ENCODE data around the gene ZBTB8OS. TPM values are rescaled to one million over a fixed set of nuclear protein-coding genes. Genes with fewer than 3 reads are reported as not detected.

ZBTB8OS gene
- total RNA-seq, 1 experiment from 2014 or later = 85.2 TPM

- Histone ChIP-seq H3K4me2 (ENCODE audit: low read length) (no peak overlapping the region), H3K9ac (ENCODE audit: low read length) (no peak overlapping the region), H3K4me1 (ENCODE audit: insufficient read depth, low read length) (no peaks in the 10 kb centered on the region), H3K4me3 (ENCODE audit: low read length) (no peak overlapping the region), H3F3A (ENCODE audit: low read length, unreplicated experiment) (no peaks in the 10 kb centered on the region), H3K9me3 (ENCODE audit: low read length) (no peaks in the 10 kb centered on the region), H3K36me3 (ENCODE audit: low read depth, low read length) (peaks cover under 1% of the 10 kb centered on the region), H3K27me3 (ENCODE audit: low read length) (no peaks in the 10 kb centered on the region), H3K79me2 (ENCODE audit: low read length) (no peaks in the 10 kb centered on the region), H4K20me1 (ENCODE audit: low read length) (no peaks in the 10 kb centered on the region), H2AFZ (ENCODE audit: low read length) (no peak overlapping the region), H3K27ac (ENCODE audit: low read length) (no peak overlapping the region), H3K9me2 (replicated peaks; ENCODE audit: low read length) (no peaks in the 10 kb centered on the region)
- ChIA-PET POLR2A (ENCODE audit: unreplicated experiment) (no interaction called here), CTCF (no interaction called here)
- intact Hi-C loops (cut with micrococcal nuclease) = no loop called here
- no peak for TF ChIP-seq EZH2 (IDR thresholded peaks at IDR 0.05; ENCODE audit: low read length, unreplicated experiment)
- no peak for TF ChIP-seq EZH2phosphoT487 (IDR thresholded peaks at IDR 0.05; ENCODE audit: borderline replicate concordance, low read length)
- BruUV-seq (replicated peaks) = no TSS peak
- ATAC-seq (no peak), DNase-seq (no peak)
Measured at GRCh38 chr1:32622205-32622604, 28.1 kb downstream of the ZBTB8OS start.

GRCh38 chr1:32619701-32620485 lies 30.5 kb downstream of the ZBTB8OS start:
- Histone ChIP-seq H3K4me2 (ENCODE audit: low read length) (no peak overlapping the region), H2AFZ (ENCODE audit: low read length) (no peak overlapping the region), H4K20me1 (ENCODE audit: low read length) (no peaks in the 10 kb centered on the region), H3K9me3 (ENCODE audit: low read length) (no peaks in the 10 kb centered on the region), H3F3A (ENCODE audit: low read length, unreplicated experiment) (no peaks in the 10 kb centered on the region), H3K79me2 (ENCODE audit: low read length) (no peaks in the 10 kb centered on the region), H3K27me3 (ENCODE audit: low read length) (no peaks in the 10 kb centered on the region), H3K27ac (ENCODE audit: low read length) (no peak overlapping the region), H3K4me3 (ENCODE audit: low read length) (no peak overlapping the region), H3K36me3 (ENCODE audit: low read depth, low read length) (no peaks in the 10 kb centered on the region; the same call in none of the 2 replicates), H3K9me2 (replicated peaks; ENCODE audit: low read length) (no peaks in the 10 kb centered on the region), H3K9ac (ENCODE audit: low read length) (no peak overlapping the region), H3K4me1 (ENCODE audit: insufficient read depth, low read length) (no peaks in the 10 kb centered on the region)
- CTCF ChIA-PET = no interaction called here
- intact Hi-C loops (cut with micrococcal nuclease) = loop anchor here (1.0 kb wide), 1 partner anchor 100 kb away; no protein-coding TSS in a partner anchor
- no TSS peak for BruUV-seq (replicated peaks)
- POLR2A ChIA-PET (ENCODE audit: unreplicated experiment) = no interaction called here
- ATAC-seq (no peak), DNase-seq (peak; percentile 37)
- TF ChIP-seq EZH2phosphoT487 (IDR thresholded peaks at IDR 0.05; ENCODE audit: borderline replicate concordance, low read length) (no peak), CTCF (conservative IDR thresholded peaks at IDR 0.05; ENCODE audit: low read depth, low read length) (peak; percentile 51; the same call in 1 of the 2 replicates)

- Histone ChIP-seq H3K27ac (ENCODE audit: low read length) (no peak overlapping the region), H3K4me3 (ENCODE audit: low read length) (no peak overlapping the region), H3K9ac (ENCODE audit: low read length) (no peak overlapping the region), H3F3A (ENCODE audit: low read length, unreplicated experiment) (no peaks in the 10 kb centered on the region), H4K20me1 (ENCODE audit: low read length) (no peaks in the 10 kb centered on the region), H3K36me3 (ENCODE audit: low read depth, low read length) (no peaks in the 10 kb centered on the region; the same call in none of the 2 replicates), H3K79me2 (ENCODE audit: low read length) (no peaks in the 10 kb centered on the region), H3K4me2 (ENCODE audit: low read length) (no peak overlapping the region), H3K4me1 (ENCODE audit: insufficient read depth, low read length) (no peaks in the 10 kb centered on the region), H3K9me3 (ENCODE audit: low read length) (no peaks in the 10 kb centered on the region), H3K9me2 (replicated peaks; ENCODE audit: low read length) (no peaks in the 10 kb centered on the region), H3K27me3 (ENCODE audit: low read length) (no peaks in the 10 kb centered on the region), H2AFZ (ENCODE audit: low read length) (no peak overlapping the region)
- ChIA-PET CTCF (no interaction called here), POLR2A (ENCODE audit: unreplicated experiment) (no interaction called here)
- intact Hi-C loops (cut with micrococcal nuclease) = no loop called here
- ATAC-seq (no peak), DNase-seq (peak; percentile 20)
- no peak for TF ChIP-seq EZH2phosphoT487 (IDR thresholded peaks at IDR 0.05; ENCODE audit: borderline replicate concordance, low read length)
- no peak for TF ChIP-seq EZH2 (IDR thresholded peaks at IDR 0.05; ENCODE audit: low read length, unreplicated experiment)
- no peak for TF ChIP-seq CTCF (conservative IDR thresholded peaks at IDR 0.05; ENCODE audit: low read depth, low read length)
- no TSS peak for BruUV-seq (replicated peaks)
Measured at GRCh38 chr1:32618673-32619221, 31.6 kb downstream of the ZBTB8OS start.
